PFSK-1 (cell line): ENCODE data around the gene C1QTNF12.

Source experiments
- FOXP2 ChIP-seq: optimal IDR thresholded peaks from 2 replicates; pipeline ENCODE3; 2011; ENCODE audit warnings: borderline replicate concordance, control low read depth, inconsistent platforms; ENCODE audit not compliant: insufficient read depth; ENCODE audit errors: extremely low read length, extremely low read depth
- POLR2AphosphoS5 ChIP-seq: IDR thresholded peaks from 2 replicates; pipeline ENCODE4 v1.6.1; 2012; ENCODE audit warnings: low read depth, mild to moderate bottlenecking, control low read depth, low read length, moderate library complexity
- SIN3A ChIP-seq: IDR thresholded peaks from 2 replicates; pipeline ENCODE4 v1.6.1; 2012; ENCODE audit warnings: mild to moderate bottlenecking, low read length, moderate library complexity, borderline replicate concordance; ENCODE audit not compliant: insufficient read depth
- TAF1 ChIP-seq: IDR thresholded peaks from 2 replicates; pipeline ENCODE4 v1.6.1; 2012; ENCODE audit warnings: low read length, control low read depth, borderline replicate concordance; ENCODE audit not compliant: insufficient read depth
- TF ChIP-seq, protein P1 (sequence below), 2 experiments: IDR thresholded peaks; 2 replicates each; pipeline versions ENCODE4 v1.6.1 to v1.8.0; 2011 to 2012; ENCODE audit warnings: low read depth in 2 of 2, low read length in 2 of 2, control low read depth in 1 of 2, inconsistent platforms in 1 of 2, mild to moderate bottlenecking in 1 of 2, moderate library complexity in 1 of 2; ENCODE audit not compliant: insufficient read depth in 1 of 2

The C1QTNF12 gene

DNA sequence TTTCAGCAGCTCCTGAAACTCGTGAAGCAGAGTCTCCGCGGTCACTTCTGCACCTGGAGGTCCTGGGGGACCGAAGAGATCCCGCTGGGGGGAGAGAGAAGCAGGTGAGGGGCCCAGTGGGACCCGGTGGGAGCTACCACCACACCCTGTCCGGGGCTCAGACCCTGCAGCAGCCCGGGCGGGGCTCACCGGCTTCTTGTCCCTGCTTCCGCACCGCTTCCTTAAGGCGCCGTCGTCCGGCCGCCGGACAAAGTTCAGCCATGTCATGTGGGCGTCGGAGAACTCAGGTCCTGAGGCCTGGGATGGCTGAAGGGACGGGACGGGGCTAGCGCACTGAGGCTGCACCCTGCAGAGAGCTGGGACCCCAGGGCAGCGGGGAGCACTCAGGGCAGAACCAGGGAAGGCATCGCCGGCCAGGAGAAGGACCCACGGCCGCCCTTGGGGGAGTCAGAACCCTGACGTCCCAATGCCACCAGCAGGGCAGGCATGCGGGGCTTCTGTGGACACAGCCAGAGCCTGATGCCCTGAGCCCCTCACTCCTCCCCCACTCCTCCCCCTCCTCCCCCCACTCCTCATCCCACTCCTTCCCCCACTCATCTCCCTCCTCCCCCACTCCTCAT is 2.2 kb downstream of the C1QTNF12 start:
- TF ChIP-seq SIN3A (no peak), TAF1 (no peak), POLR2AphosphoS5 (no peak), FOXP2 (no peak)
- TF ChIP-seq, protein P1, sequence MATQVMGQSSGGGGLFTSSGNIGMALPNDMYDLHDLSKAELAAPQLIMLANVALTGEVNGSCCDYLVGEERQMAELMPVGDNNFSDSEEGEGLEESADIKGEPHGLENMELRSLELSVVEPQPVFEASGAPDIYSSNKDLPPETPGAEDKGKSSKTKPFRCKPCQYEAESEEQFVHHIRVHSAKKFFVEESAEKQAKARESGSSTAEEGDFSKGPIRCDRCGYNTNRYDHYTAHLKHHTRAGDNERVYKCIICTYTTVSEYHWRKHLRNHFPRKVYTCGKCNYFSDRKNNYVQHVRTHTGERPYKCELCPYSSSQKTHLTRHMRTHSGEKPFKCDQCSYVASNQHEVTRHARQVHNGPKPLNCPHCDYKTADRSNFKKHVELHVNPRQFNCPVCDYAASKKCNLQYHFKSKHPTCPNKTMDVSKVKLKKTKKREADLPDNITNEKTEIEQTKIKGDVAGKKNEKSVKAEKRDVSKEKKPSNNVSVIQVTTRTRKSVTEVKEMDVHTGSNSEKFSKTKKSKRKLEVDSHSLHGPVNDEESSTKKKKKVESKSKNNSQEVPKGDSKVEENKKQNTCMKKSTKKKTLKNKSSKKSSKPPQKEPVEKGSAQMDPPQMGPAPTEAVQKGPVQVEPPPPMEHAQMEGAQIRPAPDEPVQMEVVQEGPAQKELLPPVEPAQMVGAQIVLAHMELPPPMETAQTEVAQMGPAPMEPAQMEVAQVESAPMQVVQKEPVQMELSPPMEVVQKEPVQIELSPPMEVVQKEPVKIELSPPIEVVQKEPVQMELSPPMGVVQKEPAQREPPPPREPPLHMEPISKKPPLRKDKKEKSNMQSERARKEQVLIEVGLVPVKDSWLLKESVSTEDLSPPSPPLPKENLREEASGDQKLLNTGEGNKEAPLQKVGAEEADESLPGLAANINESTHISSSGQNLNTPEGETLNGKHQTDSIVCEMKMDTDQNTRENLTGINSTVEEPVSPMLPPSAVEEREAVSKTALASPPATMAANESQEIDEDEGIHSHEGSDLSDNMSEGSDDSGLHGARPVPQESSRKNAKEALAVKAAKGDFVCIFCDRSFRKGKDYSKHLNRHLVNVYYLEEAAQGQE (IDR thresholded peaks at IDR 0.05; ENCODE audit: insufficient read depth in 1 of 2, low read depth in 2 of 2, low read length in 2 of 2): no peak

DNA sequence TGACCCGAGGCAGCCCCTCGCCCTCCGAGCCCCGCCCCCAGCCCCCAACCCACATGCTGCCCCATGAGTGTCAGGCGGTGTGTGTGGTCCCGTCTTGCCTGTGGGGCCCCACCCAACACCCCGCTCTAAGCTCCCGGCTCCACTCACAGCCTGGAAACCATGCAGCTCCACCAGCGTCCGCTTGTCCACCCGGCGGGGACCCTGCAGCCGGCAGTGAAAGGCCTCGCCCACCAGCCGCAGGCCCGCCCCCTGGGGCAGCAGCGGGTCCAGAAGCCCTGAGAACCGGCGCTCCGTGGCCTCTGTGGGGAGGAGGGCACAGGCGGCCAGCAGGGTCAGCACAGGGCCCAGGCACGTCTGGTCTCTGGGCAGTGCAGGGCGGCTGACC is 2.7 kb downstream of the C1QTNF12 start:
- TF ChIP-seq, protein P1 (IDR thresholded peaks at IDR 0.05; ENCODE audit: insufficient read depth in 1 of 2, low read depth in 2 of 2, low read length in 2 of 2): no peak
- TF ChIP-seq POLR2AphosphoS5 (no peak), TAF1 (no peak), FOXP2 (no peak), SIN3A (no peak)

DNA sequence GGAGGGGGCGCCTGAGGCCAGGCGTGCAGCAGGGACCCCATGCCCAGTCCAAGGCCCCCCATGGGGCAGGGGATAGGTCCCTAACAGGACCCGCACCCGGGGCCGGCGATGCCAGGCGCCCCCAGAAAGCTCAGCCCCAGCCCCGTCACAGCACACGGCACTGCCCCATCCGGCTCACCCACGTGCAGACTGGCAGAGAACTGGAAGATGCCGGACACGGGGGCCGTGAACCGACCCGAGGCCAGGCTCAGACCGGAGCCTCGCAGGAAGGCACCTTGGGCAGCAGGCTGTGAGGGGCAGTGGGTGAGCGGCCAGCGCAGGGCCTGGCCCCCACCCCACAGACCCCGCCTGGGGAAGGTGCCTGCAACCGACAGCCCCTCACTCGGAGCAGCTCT is 3.3 kb downstream of the C1QTNF12 start:
- TF ChIP-seq FOXP2: no peak
- TF ChIP-seq TAF1: no peak
- TF ChIP-seq POLR2AphosphoS5: no peak
- TF ChIP-seq SIN3A: no peak
- TF ChIP-seq, protein P1 (IDR thresholded peaks at IDR 0.05; ENCODE audit: insufficient read depth in 1 of 2, low read depth in 2 of 2, low read length in 2 of 2): no peak

DNA sequence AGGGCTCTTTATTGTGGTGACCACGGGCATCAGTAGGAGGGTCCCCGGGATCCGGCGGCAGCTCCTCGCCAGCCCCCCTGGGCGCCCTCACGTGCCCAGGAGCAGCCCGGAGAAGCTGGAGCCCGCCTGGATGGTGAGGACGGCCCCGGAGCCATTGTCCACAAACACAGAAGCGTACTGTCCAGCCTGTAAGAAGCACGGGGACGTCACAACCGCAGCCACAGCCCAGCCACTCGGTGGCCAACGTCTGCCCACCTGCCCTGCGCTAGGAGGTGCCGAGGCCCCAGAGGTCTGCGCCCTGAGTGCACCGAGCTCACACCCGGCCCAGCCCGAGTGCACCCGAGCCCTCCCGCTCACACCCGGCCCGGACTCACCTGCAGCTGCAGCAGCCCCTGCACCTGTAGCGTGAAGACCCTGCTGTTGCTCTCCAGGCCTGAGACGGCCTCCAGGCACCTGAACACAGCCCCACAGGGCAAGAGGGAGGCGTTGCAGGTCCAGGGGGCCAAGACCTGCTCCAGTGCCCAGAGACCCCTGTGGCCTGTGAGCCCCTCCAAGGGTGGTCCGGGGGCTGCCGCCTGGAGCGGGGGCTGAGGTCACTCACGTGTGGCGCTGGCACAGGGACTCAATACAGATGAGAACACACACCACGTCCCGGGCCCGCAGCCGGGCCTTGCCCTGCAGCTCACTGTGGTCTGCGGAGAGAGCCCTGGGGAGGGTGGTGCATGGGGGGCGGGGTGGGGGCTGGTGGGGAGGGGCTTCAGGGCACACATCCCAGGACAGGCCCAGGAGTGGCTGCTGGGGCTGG is 3.9 kb downstream of the C1QTNF12 start:
- TF ChIP-seq, protein P1 (IDR thresholded peaks at IDR 0.05; ENCODE audit: insufficient read depth in 1 of 2, low read depth in 2 of 2, low read length in 2 of 2): no peak
- TF ChIP-seq POLR2AphosphoS5 (no peak), FOXP2 (no peak), SIN3A (no peak), TAF1 (no peak)
